DMS114 treated with DMSO at 0.1 percent for 48 hours (cell line): ENCODE data around the gene ARAF.

Experiments used
- DNase-seq: peaks from one replicate; lab custom pipeline; 2025; ENCODE audit not compliant: unreplicated experiment; lab: John Stamatoyannopoulos, UW

The ARAF gene

DNA sequence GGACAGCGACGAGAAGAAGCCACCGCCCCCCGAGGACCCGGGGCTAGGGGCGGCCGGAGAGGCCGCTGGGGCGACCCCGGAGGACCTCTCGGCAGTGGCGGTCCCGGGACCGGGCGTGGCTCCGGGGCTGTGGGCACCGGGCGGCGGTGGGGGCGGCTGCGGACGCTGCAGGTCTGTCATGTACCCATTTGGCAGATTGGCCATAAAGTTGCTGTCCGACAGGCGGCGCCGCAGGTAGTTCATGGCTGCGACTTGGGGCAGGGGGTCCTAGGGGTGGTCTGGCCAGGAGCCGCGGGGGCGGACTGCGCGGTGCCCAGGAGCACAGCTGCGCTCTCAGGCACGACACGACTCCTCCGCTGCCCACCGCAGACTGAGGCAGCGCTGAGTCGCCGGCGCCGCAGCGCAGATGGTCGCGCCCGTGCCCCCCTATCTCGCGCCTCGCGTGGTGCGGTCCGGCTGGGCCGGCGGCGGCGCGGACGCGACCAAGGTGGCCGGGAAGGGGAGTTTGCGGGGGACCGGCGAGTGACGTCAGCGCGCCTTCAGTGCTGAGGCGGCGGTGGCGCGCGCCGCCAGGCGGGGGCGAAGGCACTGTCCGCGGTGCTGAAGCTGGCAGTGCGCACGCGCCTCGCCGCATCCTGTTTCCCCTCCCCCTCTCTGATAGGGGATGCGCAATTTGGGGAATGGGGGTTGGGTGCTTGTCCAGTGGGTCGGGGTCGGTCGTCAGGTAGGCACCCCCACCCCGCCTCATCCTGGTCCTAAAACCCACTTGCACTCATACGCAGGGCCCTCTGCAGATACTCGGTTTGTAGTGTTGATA is 58.7 kb downstream of the ARAF start, which contains the start of gene SYN1:
SYN1 (minus strand) TSS at position 372 of the 817 bp plus-strand sequence; CDS start at position 243, 129 bp downstream.
- peak; percentile 31 for DNase-seq

DNA sequence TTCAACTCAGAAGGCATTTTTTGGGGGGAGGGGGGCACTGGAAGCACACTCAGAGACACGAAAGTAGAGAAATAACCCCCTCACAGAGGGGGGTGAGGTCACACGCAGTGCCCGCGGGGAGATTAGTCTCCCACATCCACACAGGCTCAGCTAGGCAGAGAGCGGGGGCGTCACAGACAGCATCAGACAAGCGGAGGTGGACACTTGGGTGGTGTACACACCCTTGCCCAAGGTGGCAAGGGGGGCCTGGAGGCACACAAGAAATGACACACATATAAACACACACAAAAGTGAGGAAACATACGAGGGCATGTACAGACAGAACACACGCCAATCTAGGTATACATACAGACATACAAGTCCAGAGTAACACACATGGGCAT is 59.3 kb downstream of the ARAF start:
- no peak for DNase-seq
